ENCODE data around the gene ABCC1. TPM values are rescaled to one million over a fixed set of nuclear protein-coding genes. Genes with fewer than 3 reads are reported as not detected.

Gene ABCC1
- polyA plus RNA-seq, 1 of the 3 experiments (the other 2 are of a cell fraction) = 23.7 TPM

DNA sequence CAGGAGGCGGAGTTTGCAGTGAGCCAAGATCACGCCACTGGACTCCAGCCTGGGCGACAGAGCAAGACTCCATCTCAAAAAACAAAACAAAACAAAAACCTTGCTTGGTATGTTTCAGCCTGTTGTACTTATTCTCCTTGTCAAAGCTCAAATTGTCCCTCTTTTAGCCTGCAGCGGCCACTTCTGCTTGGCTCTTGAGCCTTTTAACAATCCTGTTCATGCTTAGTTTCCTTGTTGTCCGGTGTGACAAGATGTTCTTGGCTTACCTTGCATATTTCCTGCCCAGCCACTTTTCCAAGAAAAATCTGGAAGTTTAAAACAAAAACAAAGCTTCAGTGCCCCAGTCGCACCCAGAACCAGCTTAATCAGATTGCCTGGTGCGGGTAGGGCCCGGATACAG is 81.0 kb downstream of the ABCC1 start:
- H3K27me3 ChIP-seq (ENCODE audit: insufficient read depth) = no peaks in the 10 kb centered on the region
- peaks cover 4 to 17% of the 10 kb centered on the region in 2 experiments for H3K36me3 ChIP-seq (replicated peaks in 1 of 2; ENCODE audit: control insufficient read depth in 1 of 2, insufficient read depth in 2 of 2, low read length in 1 of 2)
- POLR2A ChIA-PET = no interaction called here
- H3F3A ChIP-seq (replicated peaks; ENCODE audit: insufficient read depth) = peaks cover 13% of the 10 kb centered on the region
- no peak overlapping the region for H3K9ac ChIP-seq
- no peaks in the 10 kb centered on the region for H3K9me3 ChIP-seq
- H2AFZ ChIP-seq (ENCODE audit: low read depth) = no peak overlapping the region
- H3K9me2 ChIP-seq = no peaks in the 10 kb centered on the region
- H3K79me2 ChIP-seq (ENCODE audit: insufficient read depth) = peaks cover 24% of the 10 kb centered on the region; the same call in 1 of the 2 replicates
- H3K4me1 ChIP-seq (ENCODE audit: control insufficient read depth in 1 of 2, insufficient read depth in 2 of 2, low read depth in 1 of 2, low read length in 1 of 2) = peaks cover 1 to 9% of the 10 kb centered on the region in 2 experiments; a peak in 3 of 4 replicates
- no peak for DNase-seq
- H4K20me1 ChIP-seq (ENCODE audit: insufficient read depth) = 0 out of 2 replicates have a peak, but pooled peaks cover 3% of the 10 kb centered on the region
- H3K4me3 ChIP-seq (ENCODE audit: low read depth in 2 of 2, low read length in 1 of 2) = no peak overlapping the region
- no peak overlapping the region for H3K27ac ChIP-seq (ENCODE audit: low read depth in 2 of 2, low read length in 1 of 2)
- TF ChIP-seq FOXM1 (IDR thresholded peaks at IDR 0.05; ENCODE audit: low read depth) (no peak), MEF2A (IDR thresholded peaks at IDR 0.05; ENCODE audit: borderline replicate concordance, low read depth) (no peak), JUND (IDR thresholded peaks at IDR 0.05) (no peak), TAF1 (IDR thresholded peaks at IDR 0.05; ENCODE audit: borderline replicate concordance, low read depth, low read length) (no peak), FOSL2 (IDR thresholded peaks at IDR 0.05; ENCODE audit: borderline replicate concordance, low read depth) (no peak), FOXJ3 (CRISPR knock-in tag; IDR thresholded peaks at IDR 0.05) (no peak), TCF12 (IDR thresholded peaks at IDR 0.05) (no peak), TEAD4 (IDR thresholded peaks at IDR 0.05; ENCODE audit: borderline replicate concordance, insufficient read depth) (no peak), SMC3 (IDR thresholded peaks at IDR 0.05; ENCODE audit: low read depth, low read length) (no peak), YY1 (IDR thresholded peaks at IDR 0.05; ENCODE audit: low read depth) (no peak), POLR2AphosphoS5 (IDR thresholded peaks at IDR 0.05; ENCODE audit: low read depth, low read length) (no peak), NRF1 (IDR thresholded peaks at IDR 0.05; ENCODE audit: low read depth, low read length) (no peak)
- TF ChIP-seq, protein P1, sequence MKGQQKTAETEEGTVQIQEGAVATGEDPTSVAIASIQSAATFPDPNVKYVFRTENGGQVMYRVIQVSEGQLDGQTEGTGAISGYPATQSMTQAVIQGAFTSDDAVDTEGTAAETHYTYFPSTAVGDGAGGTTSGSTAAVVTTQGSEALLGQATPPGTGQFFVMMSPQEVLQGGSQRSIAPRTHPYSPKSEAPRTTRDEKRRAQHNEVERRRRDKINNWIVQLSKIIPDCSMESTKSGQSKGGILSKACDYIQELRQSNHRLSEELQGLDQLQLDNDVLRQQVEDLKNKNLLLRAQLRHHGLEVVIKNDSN (IDR thresholded peaks at IDR 0.05; ENCODE audit: borderline replicate concordance, low read depth) = no peak
- CTCF ChIA-PET = interaction anchor here (1.2 to 2.1 kb wide), 3 partner anchors 9 to 156 kb away, joined by 3 to 8 read pairs (median 6); no protein-coding TSS in a partner anchor
- WGBS (ENCODE audit: low lambda C conversion rate) = 93% methylated on average over 7 of the region's 8 CpGs
- no peak overlapping the region for H3K4me2 ChIP-seq

GRCh38 chr16:16031401-16031800 is 82.0 kb downstream of the ABCC1 start:
- no peak for DNase-seq
- Histone ChIP-seq H3F3A (replicated peaks; ENCODE audit: insufficient read depth) (peaks cover 4% of the 10 kb centered on the region), H4K20me1 (ENCODE audit: insufficient read depth) (no peaks in the 10 kb centered on the region), H3K9me3 (no peaks in the 10 kb centered on the region), H3K36me3 (replicated peaks in 1 of 2; ENCODE audit: control insufficient read depth in 1 of 2, insufficient read depth in 2 of 2, low read length in 1 of 2) (peaks cover 9 to 26% of the 10 kb centered on the region in 2 experiments), H3K27ac (ENCODE audit: low read depth in 2 of 2, low read length in 1 of 2) (no peak overlapping the region), H2AFZ (ENCODE audit: low read depth) (no peak overlapping the region), H3K9me2 (no peaks in the 10 kb centered on the region), H3K4me3 (ENCODE audit: low read depth in 2 of 2, low read length in 1 of 2) (no peak overlapping the region), H3K9ac (no peak overlapping the region), H3K79me2 (ENCODE audit: insufficient read depth) (peaks cover 23% of the 10 kb centered on the region; the same call in 1 of the 2 replicates), H3K4me2 (no peak overlapping the region), H3K4me1 (ENCODE audit: control insufficient read depth in 1 of 2, insufficient read depth in 2 of 2, low read depth in 1 of 2, low read length in 1 of 2) (peaks cover 0 to 2% of the 10 kb centered on the region in 2 experiments; a peak in 1 of 4 replicates), H3K27me3 (ENCODE audit: insufficient read depth) (no peaks in the 10 kb centered on the region)
- TF ChIP-seq GATA2 (CRISPR knock-in tag; IDR thresholded peaks at IDR 0.05) (no peak), MEF2A (IDR thresholded peaks at IDR 0.05; ENCODE audit: borderline replicate concordance, low read depth) (no peak), EP300 (IDR thresholded peaks at IDR 0.05; ENCODE audit: borderline replicate concordance in 1 of 2, low read depth in 1 of 2, low read length in 1 of 2) (no peak), GABPA (IDR thresholded peaks at IDR 0.05; ENCODE audit: low read depth) (no peak), TCF12 (IDR thresholded peaks at IDR 0.05) (no peak), RAD21 (IDR thresholded peaks at IDR 0.05; ENCODE audit: low read length) (no peak), RXRA (IDR thresholded peaks at IDR 0.05; ENCODE audit: borderline replicate concordance, low read depth) (no peak), FOXJ3 (CRISPR knock-in tag; IDR thresholded peaks at IDR 0.05) (no peak), REST (IDR thresholded peaks at IDR 0.05; ENCODE audit: low read depth, low read length) (no peak), MAX (IDR thresholded peaks at IDR 0.05; ENCODE audit: low read depth) (no peak), SMC3 (IDR thresholded peaks at IDR 0.05; ENCODE audit: low read depth, low read length) (no peak), YY1 (IDR thresholded peaks at IDR 0.05; ENCODE audit: low read depth) (no peak), ELF1 (IDR thresholded peaks at IDR 0.05) (no peak)
- TF ChIP-seq, protein P2, sequence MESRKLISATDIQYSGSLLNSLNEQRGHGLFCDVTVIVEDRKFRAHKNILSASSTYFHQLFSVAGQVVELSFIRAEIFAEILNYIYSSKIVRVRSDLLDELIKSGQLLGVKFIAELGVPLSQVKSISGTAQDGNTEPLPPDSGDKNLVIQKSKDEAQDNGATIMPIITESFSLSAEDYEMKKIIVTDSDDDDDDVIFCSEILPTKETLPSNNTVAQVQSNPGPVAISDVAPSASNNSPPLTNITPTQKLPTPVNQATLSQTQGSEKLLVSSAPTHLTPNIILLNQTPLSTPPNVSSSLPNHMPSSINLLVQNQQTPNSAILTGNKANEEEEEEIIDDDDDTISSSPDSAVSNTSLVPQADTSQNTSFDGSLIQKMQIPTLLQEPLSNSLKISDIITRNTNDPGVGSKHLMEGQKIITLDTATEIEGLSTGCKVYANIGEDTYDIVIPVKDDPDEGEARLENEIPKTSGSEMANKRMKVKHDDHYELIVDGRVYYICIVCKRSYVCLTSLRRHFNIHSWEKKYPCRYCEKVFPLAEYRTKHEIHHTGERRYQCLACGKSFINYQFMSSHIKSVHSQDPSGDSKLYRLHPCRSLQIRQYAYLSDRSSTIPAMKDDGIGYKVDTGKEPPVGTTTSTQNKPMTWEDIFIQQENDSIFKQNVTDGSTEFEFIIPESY (IDR thresholded peaks at IDR 0.05; ENCODE audit: borderline replicate concordance, low read depth) = no peak
- TF ChIP-seq, protein P1 (IDR thresholded peaks at IDR 0.05; ENCODE audit: borderline replicate concordance, low read depth) = no peak
- POLR2A ChIA-PET = no interaction called here
- CTCF ChIA-PET = interaction anchor here (1.2 to 1.4 kb wide), 2 partner anchors 10 to 157 kb away, joined by 3 to 6 read pairs; no protein-coding TSS in a partner anchor
- 97% methylated on average over 6 of the region's 6 CpGs for WGBS (ENCODE audit: low lambda C conversion rate)

Measured in SK-N-SH (cell line).